Transverse colon (tissue), 4 donors: ENCODE results near the gene DDX55. TPM values are rescaled to one million over a fixed set of nuclear protein-coding genes. Genes with fewer than 3 reads are reported as not detected.
"Not testable (repeated sequence)": the region's sequence is repeated elsewhere in the genome, so short reads cannot be mapped to it uniquely, and the experiment has no call there.

Experiments used
- DNase-seq: peaks from one replicate; pipeline ENCODE4 v3.0.0-alpha.2; 2019
- H3K27ac ChIP-seq, 4 donors: fragments of 200-600 bp; sonication (generic); 2 replicates each; pipeline ENCODE4 v1.5.1; 2016 to 2018; ENCODE audit warnings: inconsistent platforms in 4 of 4
- H3K27me3 ChIP-seq: fragments of 200-600 bp; sonication (generic); 2 replicates; pipeline ENCODE4 v1.5.1; 2017; ENCODE audit warnings: inconsistent platforms
- H3K36me3 ChIP-seq, 4 donors: fragments of 200-600 bp; sonication (generic); 2 replicates each; pipeline ENCODE4 v1.5.1; 2017 to 2019; ENCODE audit warnings: inconsistent platforms in 4 of 4
- H3K4me1 ChIP-seq, 4 donors: fragments of 200-600 bp; sonication (generic); 2 replicates each; pipeline ENCODE4 v1.5.1; 2017 to 2020; ENCODE audit warnings: inconsistent platforms in 4 of 4
- H3K4me3 ChIP-seq, 4 donors: fragments of 200-600 bp; sonication (generic); 1 replicate in 1 of 4; 2 replicates in 3 of 4; pipeline versions ENCODE4 v1.5.1 to v1.6.1; 2017 to 2019; ENCODE audit warnings: inconsistent platforms in 4 of 4
- H3K9me3 ChIP-seq, 2 donors: fragments of 200-600 bp; sonication (generic); 2 replicates each; pipeline ENCODE4 v1.5.1; 2017 to 2019; ENCODE audit warnings: inconsistent platforms in 2 of 2
- EP300 ChIP-seq: sonication (generic); formaldehyde crosslinking; IDR thresholded peaks from one replicate; pipeline ENCODE4 v1.6.1; 2017; ENCODE audit warnings: antibody characterized with exemption, low read depth
- POLR2A ChIP-seq: fragments of 450-650 bp; IDR thresholded peaks from one replicate; pipeline ENCODE4 v1.6.1; 2016; ENCODE audit warnings: antibody characterized with exemption, mild to moderate bottlenecking, moderate library complexity
- POLR2AphosphoS5 ChIP-seq, 3 donors: sonication (generic); formaldehyde crosslinking; IDR thresholded peaks; one replicate each; pipeline ENCODE4 v1.6.1; 2016; ENCODE audit warnings: antibody characterized with exemption in 3 of 3
- WGBS, 2 donors: methylation state at CpG; one replicate each; pipeline ENCODE4 v1.1.5; 2018; ENCODE audit warnings: low coverage in 1 of 2; 5-methylcytosine and 5-hydroxymethylcytosine counted together
- in situ Hi-C, 4 donors: fragments of 200-750 bp; cut with MboI; loops; one replicate each; pipeline versions ENCODE4 v1.15.0 to v1.15.1; 2017; ENCODE audit warnings: low sequenced_read_pairs in 3 of 4, low pct_ligation_motif_present in 1 of 4, low pct_unique_long_range_greater_than_20kb in 1 of 4
- intact Hi-C: fragments of 100-400 bp; cut with DNase I; formaldehyde crosslinking; loops from one replicate; pipeline ENCODE4 v1.15.1; 2023; ENCODE audit warnings: low total_unique reads
- total RNA-seq, 4 donors: library from RNA; depleted of rRNA; stranded (reverse); fragments of >200 nt; gene quantifications; one replicate each; pipeline ENCODE4 v1.1.0, GENCODE V29; 2016
- TF ChIP-seq, protein P1 (sequence below), 5 experiments: fragments of 200-600 bp in 3 of 5; fragments of 450-650 bp in 2 of 5; sonication (generic) in 3 of 5; IDR thresholded peaks; 1 replicate in 2 of 5; 2 replicates in 3 of 5; pipeline ENCODE4 v1.5.1; 2016 to 2017; ENCODE audit warnings: antibody characterized with exemption in 5 of 5, inconsistent platforms in 3 of 5, mild to moderate bottlenecking in 2 of 5, moderate library complexity in 1 of 5

The DDX55 gene, protein sequence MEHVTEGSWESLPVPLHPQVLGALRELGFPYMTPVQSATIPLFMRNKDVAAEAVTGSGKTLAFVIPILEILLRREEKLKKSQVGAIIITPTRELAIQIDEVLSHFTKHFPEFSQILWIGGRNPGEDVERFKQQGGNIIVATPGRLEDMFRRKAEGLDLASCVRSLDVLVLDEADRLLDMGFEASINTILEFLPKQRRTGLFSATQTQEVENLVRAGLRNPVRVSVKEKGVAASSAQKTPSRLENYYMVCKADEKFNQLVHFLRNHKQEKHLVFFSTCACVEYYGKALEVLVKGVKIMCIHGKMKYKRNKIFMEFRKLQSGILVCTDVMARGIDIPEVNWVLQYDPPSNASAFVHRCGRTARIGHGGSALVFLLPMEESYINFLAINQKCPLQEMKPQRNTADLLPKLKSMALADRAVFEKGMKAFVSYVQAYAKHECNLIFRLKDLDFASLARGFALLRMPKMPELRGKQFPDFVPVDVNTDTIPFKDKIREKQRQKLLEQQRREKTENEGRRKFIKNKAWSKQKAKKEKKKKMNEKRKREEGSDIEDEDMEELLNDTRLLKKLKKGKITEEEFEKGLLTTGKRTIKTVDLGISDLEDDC
- total RNA-seq: 10 to 100 TPM; 14.2 to 35.2 (median 25.1) TPM

DNA sequence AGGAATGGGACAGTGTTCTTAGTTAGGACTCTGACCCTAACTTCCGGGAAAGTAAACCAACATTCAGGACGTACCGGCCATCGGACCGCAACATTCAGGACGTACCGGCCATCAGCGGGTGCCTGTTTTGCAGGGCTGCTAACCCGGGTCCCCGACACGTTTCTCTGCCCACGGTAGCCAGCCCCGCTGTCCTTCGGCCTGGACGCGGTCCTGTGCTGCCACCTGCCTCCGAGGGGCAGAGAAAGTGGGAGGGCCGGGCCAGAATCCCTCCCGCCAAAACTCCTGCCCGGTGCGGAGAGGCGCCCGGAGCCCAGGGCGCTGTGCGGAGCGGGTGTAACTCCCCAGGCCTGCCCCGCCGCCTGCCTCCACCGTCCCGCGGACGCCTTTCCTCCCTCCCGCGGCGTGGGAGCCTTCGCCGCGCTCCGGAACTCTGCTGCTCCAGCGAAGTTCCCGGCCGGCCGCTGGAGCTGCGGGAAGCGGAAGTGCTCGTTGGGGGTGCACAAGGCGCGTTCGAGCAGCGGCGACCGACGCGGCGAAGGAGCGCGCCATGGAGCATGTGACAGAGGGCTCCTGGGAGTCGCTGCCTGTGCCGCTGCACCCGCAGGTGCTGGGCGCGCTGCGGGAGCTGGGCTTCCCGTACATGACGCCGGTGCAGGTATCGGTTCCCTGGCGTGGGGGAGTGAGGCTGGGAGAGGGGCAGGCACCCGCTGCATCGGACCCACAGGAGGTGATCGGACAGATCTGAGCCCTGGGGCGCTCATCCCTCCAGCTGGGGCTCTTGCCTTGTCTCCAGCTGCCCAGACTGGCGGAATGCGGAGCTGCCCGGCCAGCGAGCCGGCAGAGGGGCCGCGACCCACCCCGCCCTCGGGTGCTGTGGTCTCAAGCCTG is at the start of gene DDX55:
DDX55 (plus strand) TSS at position 498 of the 888 bp plus-strand sequence; CDS start at position 548, 50 bp downstream.
- DNase-seq: peak; percentile 84
- WGBS, 2 donors: 0% methylated on average over 37 of the region's 81 CpGs; no CpG with 5 or more reads in 1 of the 2 donors
- intact Hi-C loops: no loop called here

DNA sequence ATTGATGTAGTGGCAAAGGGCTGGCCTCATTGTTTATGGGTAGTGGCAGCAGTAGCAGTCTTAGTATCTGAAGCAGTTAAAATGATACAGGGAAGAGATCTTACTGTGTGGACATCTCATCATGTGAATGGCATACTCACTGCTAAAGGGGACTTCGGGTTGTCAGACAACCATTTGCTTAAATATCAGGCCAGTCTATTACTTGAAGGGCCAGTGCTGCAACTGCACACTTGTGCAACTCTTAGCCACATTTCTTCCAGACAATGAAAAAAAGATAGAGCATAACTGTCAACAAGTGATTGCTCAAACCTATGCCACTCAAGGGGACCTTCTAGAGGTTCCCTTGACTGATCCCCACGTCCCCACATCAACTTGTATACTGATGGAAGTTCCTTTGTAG is 47.8 kb upstream of the DDX55 start:
- in situ Hi-C loops, H3K36me3 ChIP-seq, H3K4me3 ChIP-seq, H3K27me3 ChIP-seq, DNase-seq, intact Hi-C loops, H3K4me1 ChIP-seq, H3K27ac ChIP-seq, H3K9me3 ChIP-seq: not testable (repeated sequence)
- 53 to 61% methylated on average over 2 of the region's 2 CpGs for WGBS, 2 donors

More for the DNA sequence above, at the start of gene DDX55:
- no peaks in the 10 kb centered on the region for H3K27me3 ChIP-seq
- TF ChIP-seq POLR2AphosphoS5 (IDR thresholded peaks at IDR 0.05): peak; percentile 83 to 90 (median 86)
- peak; percentile 66 for TF ChIP-seq POLR2A
- TF ChIP-seq, protein P1, sequence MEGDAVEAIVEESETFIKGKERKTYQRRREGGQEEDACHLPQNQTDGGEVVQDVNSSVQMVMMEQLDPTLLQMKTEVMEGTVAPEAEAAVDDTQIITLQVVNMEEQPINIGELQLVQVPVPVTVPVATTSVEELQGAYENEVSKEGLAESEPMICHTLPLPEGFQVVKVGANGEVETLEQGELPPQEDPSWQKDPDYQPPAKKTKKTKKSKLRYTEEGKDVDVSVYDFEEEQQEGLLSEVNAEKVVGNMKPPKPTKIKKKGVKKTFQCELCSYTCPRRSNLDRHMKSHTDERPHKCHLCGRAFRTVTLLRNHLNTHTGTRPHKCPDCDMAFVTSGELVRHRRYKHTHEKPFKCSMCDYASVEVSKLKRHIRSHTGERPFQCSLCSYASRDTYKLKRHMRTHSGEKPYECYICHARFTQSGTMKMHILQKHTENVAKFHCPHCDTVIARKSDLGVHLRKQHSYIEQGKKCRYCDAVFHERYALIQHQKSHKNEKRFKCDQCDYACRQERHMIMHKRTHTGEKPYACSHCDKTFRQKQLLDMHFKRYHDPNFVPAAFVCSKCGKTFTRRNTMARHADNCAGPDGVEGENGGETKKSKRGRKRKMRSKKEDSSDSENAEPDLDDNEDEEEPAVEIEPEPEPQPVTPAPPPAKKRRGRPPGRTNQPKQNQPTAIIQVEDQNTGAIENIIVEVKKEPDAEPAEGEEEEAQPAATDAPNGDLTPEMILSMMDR (IDR thresholded peaks at IDR 0.05): peak; percentile 23 to 44 (median 32)
- TF ChIP-seq EP300: no peak
- peaks cover 0 to 24% (median 13%) of the 10 kb centered on the region in 4 donors for H3K4me1 ChIP-seq
- H3K4me3 ChIP-seq: peak within 1 kb of the TSS; percentile 72 to 94 (median 90)
- H3K36me3 ChIP-seq: peaks cover 0 to 10% (median 3%) of the 10 kb centered on the region in 4 donors
- no peaks in the 10 kb centered on the region for H3K9me3 ChIP-seq
- peak within 1 kb of the TSS; percentile 87 to 93 (median 89) for H3K27ac ChIP-seq
- in situ Hi-C loops: no loop called here

DNA sequence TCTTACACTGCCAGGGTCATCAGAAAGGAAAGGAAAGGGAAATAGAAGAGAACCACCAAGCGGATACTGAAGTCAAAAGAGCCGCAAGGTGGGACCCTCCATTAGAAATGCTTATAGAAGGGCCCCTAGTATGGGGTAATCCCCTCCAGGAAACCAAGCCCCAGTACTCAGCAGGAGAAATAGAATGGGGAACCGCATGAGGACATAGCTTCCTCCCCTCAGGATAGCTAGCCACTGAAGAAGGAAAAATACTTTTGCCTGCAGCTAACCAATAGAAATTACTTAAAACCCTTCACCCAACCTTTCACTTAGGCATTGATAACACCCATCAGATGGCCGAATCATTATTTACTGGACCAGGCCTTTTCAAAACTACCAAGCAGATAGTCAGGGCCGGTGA is 47.1 kb upstream of the DDX55 start:
- H3K27me3 ChIP-seq, DNase-seq, H3K36me3 ChIP-seq, H3K4me1 ChIP-seq, H3K9me3 ChIP-seq, in situ Hi-C loops, H3K27ac ChIP-seq, intact Hi-C loops, H3K4me3 ChIP-seq: not testable (repeated sequence)
- 81 to 86% methylated on average over 1 to 5 of the region's 5 CpGs for WGBS, 2 donors

DNA sequence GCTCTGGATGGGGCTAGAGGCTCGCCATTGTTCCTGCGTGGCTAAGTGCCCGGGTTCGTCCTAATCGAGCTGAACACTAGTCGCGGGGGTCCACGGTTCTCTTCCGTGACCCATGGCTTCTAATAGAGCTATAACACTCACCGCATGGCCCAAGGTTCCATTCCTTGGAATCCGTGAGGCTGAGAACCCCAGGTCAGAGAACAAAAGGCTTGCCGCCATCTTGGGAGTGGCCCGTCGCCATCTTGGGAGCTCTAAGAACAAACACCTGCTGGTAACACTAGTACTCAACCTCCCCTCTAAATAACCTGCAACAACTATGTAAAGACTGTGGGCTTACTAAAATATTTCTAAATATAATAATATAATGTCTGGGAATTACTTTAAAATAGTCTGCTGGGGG is 43.4 kb upstream of the DDX55 start:
- H3K4me1 ChIP-seq, H3K9me3 ChIP-seq, intact Hi-C loops, H3K4me3 ChIP-seq, DNase-seq, H3K36me3 ChIP-seq, H3K27me3 ChIP-seq, H3K27ac ChIP-seq, in situ Hi-C loops: not testable (repeated sequence)
- WGBS, 2 donors: 96% methylated on average over 14 of the region's 14 CpGs; no CpG with 5 or more reads in 1 of the 2 donors

DNA sequence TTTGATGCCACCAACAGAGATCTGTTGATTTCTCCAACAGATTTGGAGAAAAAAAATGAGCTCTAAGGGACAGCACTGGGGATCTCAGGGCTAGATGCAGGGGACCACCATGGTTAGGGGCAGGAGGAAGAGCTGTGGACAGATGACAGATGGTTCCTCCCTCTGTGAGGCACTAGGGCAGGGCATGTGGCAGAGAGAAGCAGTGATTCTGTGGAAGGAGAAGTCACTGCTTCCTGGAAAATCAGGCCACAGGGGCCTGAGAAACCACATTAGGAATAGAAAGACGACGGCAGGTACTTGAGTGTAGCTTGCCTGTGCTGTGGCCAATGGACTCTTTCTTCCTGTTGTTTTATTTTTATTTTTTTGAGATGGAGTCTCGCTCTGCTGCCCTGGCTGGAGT is 42.4 kb upstream of the DDX55 start:
- no peak for TF ChIP-seq POLR2AphosphoS5 (IDR thresholded peaks at IDR 0.05)
- H3K27ac ChIP-seq: no peak overlapping the region
- H3K36me3 ChIP-seq: no peaks in the 10 kb centered on the region
- in situ Hi-C loops (no loop called here), intact Hi-C loops (no loop called here)
- H3K4me1 ChIP-seq: no peaks in the 10 kb centered on the region
- no peaks in the 10 kb centered on the region for H3K27me3 ChIP-seq
- no peak for DNase-seq
- 88 to 100% methylated on average over 1 to 3 of the region's 3 CpGs for WGBS, 2 donors
- H3K9me3 ChIP-seq: no peaks in the 10 kb centered on the region
- no peak overlapping the region for H3K4me3 ChIP-seq
